Activated effector memory CD4-positive, alpha-beta T cell treated with anti-CD3 and anti-CD28 coated beads, Interleukin-2, amount 50 U/mL, for 16 hours (primary cell): ENCODE data around the gene ZNF491.
"Not testable (repeated sequence)": the region's sequence is repeated elsewhere in the genome, so short reads cannot be mapped to it uniquely, and the experiment has no call there.

Experiments
- DNase-seq: peaks from one replicate; pipeline ENCODE4 v3.0.0-alpha.2; 2020

The ZNF491 gene

GRCh38 chr19:11807099-11807380, 8.7 kb downstream of the ZNF491 start:
- no peak for DNase-seq

- no peak for DNase-seq
These were observed 15.3 kb downstream of the ZNF491 start for GRCh38 chr19:11813703-11814028.

DNA sequence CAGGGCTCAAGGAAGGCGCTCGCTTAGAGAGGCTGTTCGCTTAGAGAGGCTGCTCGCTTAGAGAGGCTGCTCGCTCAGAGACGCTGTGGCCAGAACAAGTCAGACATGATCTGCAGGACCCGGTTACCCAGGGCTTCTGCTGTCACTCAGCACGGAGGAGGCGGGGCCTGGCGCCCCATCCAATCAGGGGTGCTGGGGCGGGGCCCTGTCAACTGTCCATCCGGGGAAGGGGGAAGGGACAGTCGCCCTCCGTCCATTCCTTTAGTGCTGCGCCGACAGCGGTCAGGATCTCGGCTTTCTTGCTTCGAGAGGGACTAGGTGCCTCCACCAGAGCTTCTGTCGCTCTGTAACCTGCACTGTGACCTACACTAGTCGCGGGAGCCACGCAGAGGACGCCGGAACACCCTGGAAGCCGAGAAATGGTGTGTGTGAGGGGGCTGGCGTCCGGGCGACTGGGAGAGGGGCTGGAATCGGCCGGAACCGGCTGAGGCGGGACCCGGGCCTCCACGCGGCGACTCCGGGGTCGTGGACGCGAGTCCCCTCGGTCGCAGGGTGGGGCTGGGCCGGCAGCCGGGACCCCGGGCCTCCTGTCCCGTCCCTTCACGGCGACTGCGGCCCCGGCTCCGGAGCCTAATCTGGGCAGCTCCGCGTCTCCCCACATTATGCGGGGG, 15.8 kb downstream of the ZNF491 start, which contains the start of gene ZNF440:
ZNF440 (plus strand) TSS at position 245 of the 671 bp plus-strand sequence; CDS start at position 420, 175 bp downstream.
- peak; percentile 95 for DNase-seq

DNA sequence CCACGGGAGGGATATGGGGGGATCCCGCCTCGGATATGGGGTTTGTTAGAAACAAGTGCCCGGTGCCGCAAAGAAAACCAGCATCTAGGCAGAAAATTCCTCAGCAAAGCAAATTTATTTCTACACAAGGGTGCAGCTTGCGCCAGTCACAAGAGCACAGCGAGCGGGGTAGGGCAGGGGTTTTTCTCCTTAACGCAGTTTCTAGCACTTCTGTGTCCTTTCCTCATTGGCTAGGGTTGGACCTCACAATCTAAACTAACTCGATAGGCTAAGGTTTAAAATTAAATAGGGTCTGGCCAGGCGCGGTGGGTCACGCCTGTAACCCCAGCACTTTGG, 16.3 kb downstream of the ZNF491 start:
- no peak for DNase-seq

GRCh38 chr19:11821474-11822109, 23.3 kb downstream of the ZNF491 start:
- no peak for DNase-seq

GRCh38 chr19:11828957-11829876, 30.9 kb downstream of the ZNF491 start:
- not testable (repeated sequence) for DNase-seq

GRCh38 chr19:11832253-11832912, 34.1 kb downstream of the ZNF491 start:
- DNase-seq, result no peak

DNA sequence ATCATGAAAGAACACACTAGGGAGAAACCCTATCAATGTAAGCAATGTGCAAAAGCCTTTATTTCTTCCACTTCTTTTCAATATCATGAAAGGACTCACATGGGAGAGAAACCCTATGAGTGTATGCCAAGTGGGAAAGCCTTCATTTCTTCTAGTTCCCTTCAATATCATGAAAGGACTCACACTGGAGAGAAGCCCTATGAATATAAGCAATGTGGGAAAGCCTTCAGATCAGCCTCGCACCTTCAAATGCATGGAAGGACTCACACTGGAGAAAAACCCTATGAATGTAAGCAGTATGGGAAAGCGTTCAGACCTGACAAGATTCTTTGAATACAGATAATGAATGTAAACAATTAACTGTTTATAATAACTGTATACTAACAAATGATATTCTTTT, 35.2 kb downstream of the ZNF491 start:
- no peak for DNase-seq

- DNase-seq, result not testable (repeated sequence)
These were observed 37.3 kb downstream of the ZNF491 start for GRCh38 chr19:11835626-11836066.

- DNase-seq, result no peak
These were observed 45.4 kb downstream of the ZNF491 start for GRCh38 chr19:11843722-11844121.

DNA sequence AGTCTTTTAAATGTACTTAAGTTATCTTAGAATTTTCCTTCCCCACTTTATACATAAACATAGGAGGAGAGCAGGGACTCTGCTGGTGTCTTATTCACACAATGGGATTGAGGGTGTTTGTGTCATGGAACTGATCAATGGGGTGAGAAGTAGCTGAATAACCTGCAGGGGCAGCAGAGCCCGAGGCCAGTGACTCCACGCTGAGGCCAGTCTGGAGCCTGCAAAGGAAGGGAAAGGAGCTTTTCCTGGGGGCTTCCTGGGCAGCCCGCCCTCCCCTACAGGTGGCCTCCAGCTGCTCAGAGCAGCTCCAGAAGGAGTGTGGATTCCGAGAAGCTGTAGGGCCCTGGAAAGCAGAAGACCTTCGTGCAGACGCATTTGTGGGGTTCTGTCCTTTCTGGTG, 49.3 kb downstream of the ZNF491 start:
- not testable (repeated sequence) for DNase-seq

GRCh38 chr19:11848200-11848593, 49.9 kb downstream of the ZNF491 start:
- DNase-seq, result no peak

DNA sequence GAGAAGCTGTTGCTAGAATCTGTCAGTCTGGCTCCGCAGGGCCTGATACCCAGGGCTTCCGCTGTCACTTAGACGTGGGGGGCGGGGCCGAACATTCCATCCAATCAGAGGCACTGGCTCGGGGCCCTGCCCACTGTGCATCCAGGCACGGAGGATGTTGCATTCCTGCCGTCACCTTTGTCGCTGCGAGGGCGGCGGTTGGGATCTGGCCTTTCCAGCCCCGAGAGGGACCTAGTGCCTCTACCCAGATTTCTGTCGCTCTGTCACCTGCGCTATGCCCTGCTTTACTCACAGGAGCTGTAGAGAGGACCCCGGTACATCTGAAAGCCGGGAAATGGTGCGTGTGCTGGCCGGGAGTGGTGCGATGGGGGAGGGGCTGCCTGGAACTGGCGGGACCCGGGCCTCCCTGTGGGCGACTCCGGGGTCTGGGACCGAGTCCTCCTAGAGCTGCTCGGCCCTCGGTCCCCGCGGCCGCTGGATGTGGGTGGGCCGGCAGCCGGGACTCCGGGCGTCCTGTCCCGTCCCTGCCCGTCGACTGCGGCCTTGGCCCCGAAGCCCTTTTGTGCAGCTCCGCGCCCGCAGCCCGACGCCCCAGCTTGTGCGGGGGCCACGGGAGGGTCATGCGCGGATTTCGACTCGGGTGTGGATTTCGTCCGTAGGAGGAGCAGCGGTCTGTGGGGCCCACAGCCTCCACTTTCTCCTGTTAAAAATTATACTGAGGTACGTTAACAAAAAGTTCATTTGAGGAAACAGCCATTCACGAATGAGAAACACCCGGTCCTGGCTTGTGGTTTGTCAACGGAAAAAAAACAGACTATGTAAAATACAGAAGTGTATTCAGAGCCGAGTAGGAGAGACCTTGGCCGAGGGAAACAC, 50.5 kb downstream of the ZNF491 start, which contains the start of gene ZNF439:
ZNF439 (plus strand) TSS at position 133 of the 876 bp plus-strand sequence; CDS start at position 275, 142 bp downstream.
- peak; percentile 95 for DNase-seq

DNA sequence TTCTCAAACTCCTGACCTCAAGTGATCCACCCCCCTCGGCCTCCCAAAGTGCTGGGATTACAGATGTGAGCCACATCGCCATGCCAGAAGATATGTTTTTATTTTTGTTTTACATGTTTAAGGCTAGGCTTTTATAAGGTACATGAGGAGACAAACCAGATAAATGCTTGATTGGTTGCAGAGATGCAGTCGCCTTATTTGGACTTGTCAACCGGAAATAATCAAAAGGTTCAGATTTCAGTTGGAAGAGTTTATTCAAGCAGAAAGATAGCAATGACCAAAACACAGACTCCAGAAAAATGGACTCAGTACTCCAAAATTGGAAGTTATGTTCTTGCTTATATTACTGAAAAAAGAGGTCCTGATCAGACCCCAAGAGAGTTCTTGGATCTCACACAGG, 52.0 kb downstream of the ZNF491 start:
- not testable (repeated sequence) for DNase-seq

GRCh38 chr19:11853358-11853757, 55.0 kb downstream of the ZNF491 start:
- no peak for DNase-seq

DNA sequence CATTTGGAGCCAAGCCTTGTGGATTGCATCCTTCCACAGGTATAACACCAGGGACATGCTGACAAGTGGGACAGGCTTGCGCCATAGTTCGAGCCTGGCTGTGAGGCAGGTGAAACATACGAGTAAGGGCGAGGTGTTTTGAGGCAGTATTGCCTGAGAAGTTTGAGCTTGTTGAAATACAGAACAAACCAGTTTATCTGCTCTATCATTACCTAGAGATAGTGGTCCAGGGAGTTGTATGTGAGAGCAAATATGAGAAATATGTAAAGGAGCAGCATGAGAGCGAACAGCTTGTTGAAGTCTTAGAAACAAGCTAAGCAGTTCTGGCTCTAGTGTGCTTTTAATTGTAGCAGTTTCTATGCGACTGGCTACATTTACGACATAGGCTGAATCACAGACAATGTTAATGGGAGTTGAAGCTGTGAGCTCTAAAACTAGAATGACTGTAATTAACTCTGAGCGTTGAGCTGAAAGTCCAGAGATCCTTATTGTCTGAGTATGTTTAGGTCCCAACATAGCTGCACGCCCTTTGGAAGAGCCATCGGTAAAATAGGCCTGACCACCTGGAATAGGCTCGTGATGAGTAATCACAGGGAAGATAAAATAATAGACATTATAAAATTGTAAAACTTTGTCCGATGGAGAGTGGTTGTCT, 58.4 kb downstream of the ZNF491 start:
- DNase-seq, result no peak
